Glutamatergic neuron (in vitro differentiated cells): ENCODE results near the gene PAK2. TPM values are rescaled to one million over a fixed set of nuclear protein-coding genes. Genes with fewer than 3 reads are reported as not detected.

Experiments used
- DNase-seq: peaks from one replicate; pipeline ENCODE4 v3.0.0; 2022
- H3K27ac Mint-ChIP-seq: one replicate; pipeline ENCODE4 v1.8.0; 2020; ENCODE audit warnings: mild to moderate bottlenecking, mixed read lengths, inconsistent platforms; ENCODE audit not compliant: unreplicated experiment
- H3K27me3 Mint-ChIP-seq: one replicate; pipeline ENCODE4 v1.8.0; 2020; ENCODE audit warnings: mild to moderate bottlenecking, moderate library complexity, mixed read lengths, inconsistent platforms; ENCODE audit not compliant: unreplicated experiment
- H3K36me3 Mint-ChIP-seq: one replicate; pipeline ENCODE4 v1.8.0; 2020; ENCODE audit warnings: mild to moderate bottlenecking, mixed read lengths, inconsistent platforms; ENCODE audit not compliant: unreplicated experiment
- H3K4me1 Mint-ChIP-seq: one replicate; pipeline ENCODE4 v1.8.0; 2020; ENCODE audit warnings: mild to moderate bottlenecking, low read depth, mixed read lengths, inconsistent platforms; ENCODE audit not compliant: unreplicated experiment
- H3K4me3 Mint-ChIP-seq: one replicate; pipeline ENCODE4 v1.8.0; 2020; ENCODE audit warnings: mild to moderate bottlenecking, mixed read lengths, inconsistent platforms; ENCODE audit not compliant: unreplicated experiment
- H3K9me3 Mint-ChIP-seq: one replicate; pipeline ENCODE4 v1.8.0; 2020; ENCODE audit warnings: mild to moderate bottlenecking, moderate library complexity, mixed read lengths, inconsistent platforms; ENCODE audit not compliant: unreplicated experiment
- CTCF ChIP-seq: fragments of 200-600 bp; sonication (generic); IDR thresholded peaks from one replicate; pipeline ENCODE4 v1.5.0; 2021; ENCODE audit not compliant: partially characterized antibody, unreplicated experiment
- total RNA-seq: library from RNA; stranded (reverse); fragmentation: NEBNext Ultra II Directional; extraction: Animal tissue kit (Norgen Biotek cat#: 25700); gene quantifications from one replicate; pipeline ENCODE4 v1.2.1, GENCODE V29; 2021; ENCODE audit not compliant: unreplicated experiment

Gene PAK2
- total RNA-seq, 1 donor from 2014 or later: 128 TPM

GRCh38 chr3:196694941-196695848, 44.5 kb upstream of the PAK2 start:
- no peak for TF ChIP-seq CTCF
- H3K27me3 Mint-ChIP-seq: peaks cover 3% of the 10 kb centered on the region
- H3K9me3 Mint-ChIP-seq: no peaks in the 10 kb centered on the region
- H3K4me1 Mint-ChIP-seq: no peaks in the 10 kb centered on the region
- no peaks in the 10 kb centered on the region for H3K36me3 Mint-ChIP-seq
- H3K4me3 Mint-ChIP-seq: no peak overlapping the region
- H3K27ac Mint-ChIP-seq: no peak overlapping the region
- no peak for DNase-seq

- Mint-ChIP-seq H3K4me1 (no peaks in the 10 kb centered on the region), H3K36me3 (no peaks in the 10 kb centered on the region), H3K27ac (no peak overlapping the region), H3K27me3 (peaks cover 3% of the 10 kb centered on the region), H3K4me3 (no peak overlapping the region), H3K9me3 (no peaks in the 10 kb centered on the region)
- no peak for TF ChIP-seq CTCF
- no peak for DNase-seq
Observed at GRCh38 chr3:196695849-196696226, 43.8 kb upstream of the PAK2 start.

- Mint-ChIP-seq H3K36me3 (no peaks in the 10 kb centered on the region), H3K9me3 (no peaks in the 10 kb centered on the region), H3K4me1 (peaks cover 2% of the 10 kb centered on the region), H3K27me3 (peaks cover 3% of the 10 kb centered on the region), H3K27ac (no peak overlapping the region), H3K4me3 (no peak overlapping the region)
- no peak for TF ChIP-seq CTCF
- DNase-seq: no peak
Observed at GRCh38 chr3:196697270-196697669, 42.4 kb upstream of the PAK2 start.

- Mint-ChIP-seq H3K9me3 (no peaks in the 10 kb centered on the region), H3K4me3 (no peak overlapping the region), H3K27ac (no peak overlapping the region), H3K36me3 (no peaks in the 10 kb centered on the region), H3K4me1 (peaks cover 2% of the 10 kb centered on the region), H3K27me3 (peaks cover 3% of the 10 kb centered on the region)
- no peak for TF ChIP-seq CTCF
- DNase-seq: no peak
Observed at GRCh38 chr3:196699749-196700148, 39.9 kb upstream of the PAK2 start.

- peaks cover 3% of the 10 kb centered on the region for H3K27me3 Mint-ChIP-seq
- DNase-seq: no peak
- H3K36me3 Mint-ChIP-seq: no peaks in the 10 kb centered on the region
- H3K4me3 Mint-ChIP-seq: no peak overlapping the region
- no peak overlapping the region for H3K27ac Mint-ChIP-seq
- H3K4me1 Mint-ChIP-seq: peaks cover 2% of the 10 kb centered on the region
- no peak for TF ChIP-seq CTCF
- no peaks in the 10 kb centered on the region for H3K9me3 Mint-ChIP-seq
Observed at GRCh38 chr3:196700801-196701200, 38.9 kb upstream of the PAK2 start.
